Endothelial cell (in vitro differentiated cells): ENCODE measurements around the gene PRMT7. TPM values are rescaled to one million over a fixed set of nuclear protein-coding genes. Genes with fewer than 3 reads are reported as not detected.
A peak's percentile ranks its signal among the peaks of the same experiment; 100 is the strongest.

Source experiments
- DNase-seq: peaks from one replicate; pipeline ENCODE4 v3.0.0; 2021; ENCODE audit warnings: low spot score
- H3K27ac Mint-ChIP-seq: one replicate; pipeline ENCODE4 v1.8.0; 2021; ENCODE audit warnings: mixed read lengths, inconsistent platforms; ENCODE audit not compliant: unreplicated experiment
- H3K27me3 Mint-ChIP-seq: one replicate; pipeline ENCODE4 v1.8.0; 2021; ENCODE audit warnings: mild to moderate bottlenecking, moderate library complexity, mixed read lengths, inconsistent platforms; ENCODE audit not compliant: unreplicated experiment
- H3K36me3 Mint-ChIP-seq: one replicate; pipeline ENCODE4 v1.8.0; 2021; ENCODE audit warnings: mild to moderate bottlenecking, low read depth, mixed read lengths, inconsistent platforms; ENCODE audit not compliant: unreplicated experiment
- H3K4me1 Mint-ChIP-seq: one replicate; pipeline ENCODE4 v1.8.0; 2021; ENCODE audit warnings: mild to moderate bottlenecking, mixed read lengths, inconsistent platforms; ENCODE audit not compliant: unreplicated experiment
- H3K4me3 Mint-ChIP-seq: one replicate; pipeline ENCODE4 v1.8.0; 2021; ENCODE audit warnings: mild to moderate bottlenecking, mixed read lengths, inconsistent platforms; ENCODE audit not compliant: unreplicated experiment
- H3K9me3 Mint-ChIP-seq: one replicate; pipeline ENCODE4 v1.8.0; 2021; ENCODE audit warnings: mixed read lengths, inconsistent platforms; ENCODE audit not compliant: unreplicated experiment
- CTCF ChIP-seq: fragments of 200-600 bp; sonication (generic); IDR thresholded peaks from one replicate; pipeline ENCODE4 v1.5.0; 2021; ENCODE audit warnings: antibody characterized with exemption; ENCODE audit not compliant: unreplicated experiment
- total RNA-seq: library from RNA; stranded (reverse); fragmentation: NEBNext Ultra II Directional; extraction: Animal tissue kit (Norgen Biotek cat#: 25700); gene quantifications from one replicate; pipeline ENCODE4 v1.2.1, GENCODE V29; 2021; ENCODE audit not compliant: unreplicated experiment

The PRMT7 gene
- total RNA-seq, 1 donor from 2014 or later = 42.8 TPM

- Mint-ChIP-seq H3K9me3 (no peaks in the 10 kb centered on the region), H3K36me3 (peaks cover 35% of the 10 kb centered on the region), H3K27me3 (no peaks in the 10 kb centered on the region), H3K4me1 (no peaks in the 10 kb centered on the region), H3K27ac (no peak overlapping the region), H3K4me3 (peak overlapping the region; percentile 49)
- no peak for TF ChIP-seq CTCF
- no peak for DNase-seq
Measured at GRCh38 chr16:68299571-68300453, 11.0 kb upstream of the PRMT7 start.

GRCh38 chr16:68300734-68301459 is 9.9 kb upstream of the PRMT7 start:
- no peak overlapping the region for H3K27ac Mint-ChIP-seq
- no peak overlapping the region for H3K4me3 Mint-ChIP-seq
- TF ChIP-seq CTCF = no peak
- H3K27me3 Mint-ChIP-seq = no peaks in the 10 kb centered on the region
- peaks cover 41% of the 10 kb centered on the region for H3K36me3 Mint-ChIP-seq
- H3K4me1 Mint-ChIP-seq = no peaks in the 10 kb centered on the region
- no peaks in the 10 kb centered on the region for H3K9me3 Mint-ChIP-seq
- DNase-seq = no peak

GRCh38 chr16:68306633-68307032 is 4.2 kb upstream of the PRMT7 start:
- no peak for DNase-seq
- H3K4me1 Mint-ChIP-seq = peaks cover 11% of the 10 kb centered on the region
- H3K36me3 Mint-ChIP-seq = peaks cover 32% of the 10 kb centered on the region
- H3K4me3 Mint-ChIP-seq = no peak overlapping the region
- peaks cover 4% of the 10 kb centered on the region for H3K27me3 Mint-ChIP-seq
- H3K27ac Mint-ChIP-seq = no peak overlapping the region
- no peak for TF ChIP-seq CTCF
- H3K9me3 Mint-ChIP-seq = no peaks in the 10 kb centered on the region

GRCh38 chr16:68309799-68310198 is 1.0 kb upstream of the PRMT7 start:
- DNase-seq = no peak
- no peak for TF ChIP-seq CTCF
- Mint-ChIP-seq H3K36me3 (peaks cover 13% of the 10 kb centered on the region), H3K4me1 (peaks cover 15% of the 10 kb centered on the region), H3K9me3 (no peaks in the 10 kb centered on the region), H3K27ac (peak overlapping the region; percentile 0), H3K4me3 (peak overlapping the region; percentile 88), H3K27me3 (peaks cover 4% of the 10 kb centered on the region)

GRCh38 chr16:68310437-68310773 is 414 bp upstream of the PRMT7 start:
- peak; percentile 31 for DNase-seq
- Mint-ChIP-seq H3K36me3 (peaks cover 8% of the 10 kb centered on the region), H3K4me3 (peak overlapping the region; percentile 88), H3K4me1 (peaks cover 15% of the 10 kb centered on the region), H3K27ac (peak overlapping the region; percentile 90), H3K9me3 (no peaks in the 10 kb centered on the region), H3K27me3 (peaks cover 4% of the 10 kb centered on the region)
- no peak for TF ChIP-seq CTCF
